ENCODE results near the gene FBXO9.

- no peak for TF ChIP-seq POLR2A (IDR thresholded peaks at IDR 0.05; ENCODE audit: control extremely low read depth in 1 of 2, low read depth in 2 of 2, low read length in 2 of 2)
- no peak for TF ChIP-seq RAD21 (IDR thresholded peaks at IDR 0.05 in 1 of 2, conservative IDR thresholded peaks at IDR 0.05 in 1 of 2; ENCODE audit: low read depth in 2 of 2, low read length in 2 of 2)
These were observed 35.4 kb upstream of the FBXO9 start for GRCh38 chr6:53029761-53030160.
